ENCODE results near the gene PAQR9. TPM values are rescaled to one million over a fixed set of nuclear protein-coding genes. Genes with fewer than 3 reads are reported as not detected.

Gene PAQR9
- total and polyA plus RNA-seq, 9 of the 15 experiments (the other 6 are each of a cell fraction or from before 2014, with no cell fraction given): 0.04 to 0.58 (median 0.22) TPM

DNA sequence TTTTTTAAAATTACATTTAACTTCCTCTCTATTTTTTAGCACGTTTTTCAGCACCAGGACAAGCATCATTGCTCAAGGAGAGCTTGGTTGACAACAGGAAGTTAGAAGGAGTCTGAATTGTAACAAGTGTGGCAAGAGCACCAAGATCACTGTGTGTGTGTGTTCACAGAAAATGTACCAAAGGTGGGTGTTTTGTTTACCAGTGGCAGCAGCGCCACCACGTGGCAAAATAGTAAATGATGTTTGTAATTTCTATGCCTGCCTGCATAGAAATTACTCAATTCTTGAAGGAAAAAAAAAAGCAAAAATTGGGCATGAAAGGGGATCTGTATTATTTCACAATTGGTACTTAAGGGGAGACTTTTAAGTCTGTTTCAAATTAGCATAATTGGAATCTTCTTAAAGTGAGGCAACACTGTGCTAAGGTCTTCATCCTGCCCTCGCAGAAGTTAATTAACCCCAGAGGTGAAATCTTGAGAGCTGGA, 30.5 kb upstream of the PAQR9 start (continued):
- TF ChIP-seq, protein P1, sequence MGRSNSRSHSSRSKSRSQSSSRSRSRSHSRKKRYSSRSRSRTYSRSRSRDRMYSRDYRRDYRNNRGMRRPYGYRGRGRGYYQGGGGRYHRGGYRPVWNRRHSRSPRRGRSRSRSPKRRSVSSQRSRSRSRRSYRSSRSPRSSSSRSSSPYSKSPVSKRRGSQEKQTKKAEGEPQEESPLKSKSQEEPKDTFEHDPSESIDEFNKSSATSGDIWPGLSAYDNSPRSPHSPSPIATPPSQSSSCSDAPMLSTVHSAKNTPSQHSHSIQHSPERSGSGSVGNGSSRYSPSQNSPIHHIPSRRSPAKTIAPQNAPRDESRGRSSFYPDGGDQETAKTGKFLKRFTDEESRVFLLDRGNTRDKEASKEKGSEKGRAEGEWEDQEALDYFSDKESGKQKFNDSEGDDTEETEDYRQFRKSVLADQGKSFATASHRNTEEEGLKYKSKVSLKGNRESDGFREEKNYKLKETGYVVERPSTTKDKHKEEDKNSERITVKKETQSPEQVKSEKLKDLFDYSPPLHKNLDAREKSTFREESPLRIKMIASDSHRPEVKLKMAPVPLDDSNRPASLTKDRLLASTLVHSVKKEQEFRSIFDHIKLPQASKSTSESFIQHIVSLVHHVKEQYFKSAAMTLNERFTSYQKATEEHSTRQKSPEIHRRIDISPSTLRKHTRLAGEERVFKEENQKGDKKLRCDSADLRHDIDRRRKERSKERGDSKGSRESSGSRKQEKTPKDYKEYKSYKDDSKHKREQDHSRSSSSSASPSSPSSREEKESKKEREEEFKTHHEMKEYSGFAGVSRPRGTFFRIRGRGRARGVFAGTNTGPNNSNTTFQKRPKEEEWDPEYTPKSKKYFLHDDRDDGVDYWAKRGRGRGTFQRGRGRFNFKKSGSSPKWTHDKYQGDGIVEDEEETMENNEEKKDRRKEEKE (IDR thresholded peaks at IDR 0.05; ENCODE audit: borderline replicate concordance in 1 of 2, control insufficient read depth in 1 of 2, low read depth in 2 of 2, low read length in 1 of 2): no peak
- TF ChIP-seq, protein P2, sequence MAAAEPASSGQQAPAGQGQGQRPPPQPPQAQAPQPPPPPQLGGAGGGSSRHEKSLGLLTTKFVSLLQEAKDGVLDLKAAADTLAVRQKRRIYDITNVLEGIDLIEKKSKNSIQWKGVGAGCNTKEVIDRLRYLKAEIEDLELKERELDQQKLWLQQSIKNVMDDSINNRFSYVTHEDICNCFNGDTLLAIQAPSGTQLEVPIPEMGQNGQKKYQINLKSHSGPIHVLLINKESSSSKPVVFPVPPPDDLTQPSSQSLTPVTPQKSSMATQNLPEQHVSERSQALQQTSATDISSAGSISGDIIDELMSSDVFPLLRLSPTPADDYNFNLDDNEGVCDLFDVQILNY (CRISPR knock-in tag; IDR thresholded peaks at IDR 0.05): no peak
- no peak for TF ChIP-seq TRIM28 (IDR thresholded peaks at IDR 0.05)
- TF ChIP-seq ZNF354B (CRISPR knock-in tag; IDR thresholded peaks at IDR 0.05): no peak
- no peak for TF ChIP-seq PRPF4 (IDR thresholded peaks at IDR 0.05; ENCODE audit: insufficient read depth, low read depth, low read length, poor library complexity, severe bottlenecking)
- TF ChIP-seq, protein P3, sequence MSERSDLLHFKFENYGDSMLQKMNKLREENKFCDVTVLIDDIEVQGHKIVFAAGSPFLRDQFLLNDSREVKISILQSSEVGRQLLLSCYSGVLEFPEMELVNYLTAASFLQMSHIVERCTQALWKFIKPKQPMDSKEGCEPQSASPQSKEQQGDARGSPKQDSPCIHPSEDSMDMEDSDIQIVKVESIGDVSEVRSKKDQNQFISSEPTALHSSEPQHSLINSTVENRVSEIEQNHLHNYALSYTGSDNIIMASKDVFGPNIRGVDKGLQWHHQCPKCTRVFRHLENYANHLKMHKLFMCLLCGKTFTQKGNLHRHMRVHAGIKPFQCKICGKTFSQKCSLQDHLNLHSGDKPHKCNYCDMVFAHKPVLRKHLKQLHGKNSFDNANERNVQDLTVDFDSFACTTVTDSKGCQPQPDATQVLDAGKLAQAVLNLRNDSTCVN (CRISPR knock-in tag; IDR thresholded peaks at IDR 0.05): no peak
- no peak for TF ChIP-seq ZZZ3 (IDR thresholded peaks at IDR 0.05)

All from K562 (cell line).